IMR-90 (cell line): ENCODE data around the gene COMMD8. TPM values are rescaled to one million over a fixed set of nuclear protein-coding genes. Genes with fewer than 3 reads are reported as not detected.

ENCODE experiments used
- ATAC-seq: fragments of 200-7000 bp; cut with Tn5 transposase; 2 replicates; pipeline ENCODE4 v1.9.1; 2020; ENCODE audit warnings: low read depth, mild to moderate bottlenecking, moderate library complexity
- BruUV-seq: library from RNA; stranded (reverse); fragments of 400-500 nt; replicated peaks from 2 replicates; lab custom pipeline; 2021; lab: Mats Ljungman, UMichigan
- CTCF ChIA-PET: fragments of 300-600 bp; formaldehyde crosslinking; extraction: SDS; loops from one replicate; lab custom pipeline; 2021; ENCODE audit warnings: antibody characterized with exemption; lab: Yijun Ruan, JAX
- POLR2A ChIA-PET: fragments of 300-600 bp; sonication (Branson Sonifier 250); formaldehyde crosslinking; loops from one replicate; lab custom pipeline; 2022; ENCODE audit warnings: antibody characterized with exemption; ENCODE audit not compliant: unreplicated experiment; lab: Charles Lee
- DNase-seq: peaks from one replicate; pipeline ENCODE4 v3.0.0; 2013
- H2AFZ ChIP-seq: replicated peaks from 2 replicates; pipeline ENCODE3; 2013; ENCODE audit warnings: low read length, mild to moderate bottlenecking; ENCODE audit not compliant: poor library complexity
- H2AK5ac ChIP-seq: 2 replicates; pipeline ENCODE4 v1.6.1; 2013; ENCODE audit warnings: low read depth, low read length, inconsistent platforms
- H2AK9ac ChIP-seq: replicated peaks from 2 replicates; pipeline ENCODE3; 2013; ENCODE audit warnings: mild to moderate bottlenecking, low read depth, low read length, moderate library complexity; ENCODE audit not compliant: poor library complexity
- H2BK120ac ChIP-seq: 2 replicates; pipeline ENCODE4 v1.6.1; 2013; ENCODE audit warnings: low read depth, low read length, inconsistent platforms
- H2BK15ac ChIP-seq: 3 replicates; pipeline ENCODE4 v1.6.1; 2013; ENCODE audit warnings: low read depth, low read length, inconsistent platforms
- H2BK20ac ChIP-seq: 2 replicates; pipeline ENCODE4 v1.6.1; 2013; ENCODE audit warnings: low read depth, mild to moderate bottlenecking, inconsistent platforms, low read length, moderate library complexity
- H2BK5ac ChIP-seq: 2 replicates; pipeline ENCODE4 v1.6.1; 2013; ENCODE audit warnings: mild to moderate bottlenecking, low read depth, low read length, inconsistent platforms; ENCODE audit not compliant: poor library complexity, severe bottlenecking
- H3K14ac ChIP-seq: replicated peaks from 2 replicates; pipeline ENCODE4 v1.6.1; 2013; ENCODE audit warnings: low read depth, low read length, inconsistent platforms
- H3K18ac ChIP-seq: 2 replicates; pipeline ENCODE4 v1.6.1; 2013; ENCODE audit warnings: low read depth, low read length, control low read depth
- H3K23ac ChIP-seq: 2 replicates; pipeline ENCODE4 v1.6.1; 2013; ENCODE audit warnings: low read depth, low read length, inconsistent platforms
- H3K27ac ChIP-seq: 2 replicates; pipeline ENCODE4 v1.5.1; 2013; ENCODE audit warnings: mild to moderate bottlenecking, control low read depth, low read length; ENCODE audit not compliant: insufficient read depth
- H3K27me3 ChIP-seq: 2 replicates; pipeline ENCODE4 v1.6.1; 2013; ENCODE audit warnings: low read length; ENCODE audit not compliant: control insufficient read depth, insufficient read depth
- H3K36me3 ChIP-seq: 2 replicates; pipeline ENCODE4 v1.6.1; 2013; ENCODE audit warnings: low read length, mixed read lengths; ENCODE audit not compliant: control insufficient read depth, insufficient read depth
- H3K4ac ChIP-seq: 2 replicates; pipeline ENCODE4 v1.6.1; 2013; ENCODE audit warnings: low read depth, low read length, inconsistent platforms
- H3K4me1 ChIP-seq: 2 replicates; pipeline ENCODE4 v1.6.1; 2013; ENCODE audit warnings: low read length, mixed read lengths; ENCODE audit not compliant: control insufficient read depth, insufficient read depth
- H3K4me2 ChIP-seq: 2 replicates; pipeline ENCODE4 v1.6.1; 2013; ENCODE audit warnings: low read depth, mild to moderate bottlenecking, control low read depth, low read length, moderate library complexity
- H3K4me3 ChIP-seq: 2 replicates; pipeline ENCODE4 v1.5.1; 2013; ENCODE audit warnings: low read depth, mild to moderate bottlenecking, control low read depth, low read length, moderate library complexity; ENCODE audit not compliant: insufficient read depth
- H3K56ac ChIP-seq: 2 replicates; pipeline ENCODE4 v1.6.1; 2013; ENCODE audit warnings: low read length, inconsistent platforms; ENCODE audit not compliant: insufficient read depth; ENCODE audit errors: extremely low read depth
- H3K79me1 ChIP-seq, 2 experiments: 2 replicates each; pipeline ENCODE4 v1.6.1; 2013; ENCODE audit warnings: low read length in 2 of 2, inconsistent platforms in 1 of 2, low read depth in 1 of 2
- H3K9ac ChIP-seq: 2 replicates; pipeline ENCODE4 v1.6.1; 2013; ENCODE audit warnings: low read depth, low read length, control low read depth
- H3K9me1 ChIP-seq: 2 replicates; pipeline ENCODE4 v1.6.1; 2013; ENCODE audit warnings: low read length, inconsistent platforms; ENCODE audit not compliant: insufficient read depth
- H3K9me3 ChIP-seq: 2 replicates; pipeline ENCODE4 v1.6.1; 2013; ENCODE audit warnings: low read length; ENCODE audit not compliant: control insufficient read depth, insufficient read depth
- H4K20me1 ChIP-seq: 2 replicates; pipeline ENCODE4 v1.6.1; 2013; ENCODE audit warnings: low read length, inconsistent platforms; ENCODE audit not compliant: insufficient read depth
- H4K5ac ChIP-seq: 2 replicates; pipeline ENCODE4 v1.6.1; 2013; ENCODE audit warnings: mild to moderate bottlenecking, low read depth, low read length, control low read depth
- H4K8ac ChIP-seq, 2 experiments: 2 replicates each; pipeline ENCODE4 v1.6.1; 2013; ENCODE audit warnings: low read depth in 2 of 2, low read length in 2 of 2, control low read depth in 1 of 2, inconsistent platforms in 1 of 2
- H4K91ac ChIP-seq: 2 replicates; pipeline ENCODE4 v1.6.1; 2013; ENCODE audit warnings: low read depth, low read length, inconsistent platforms; ENCODE audit not compliant: insufficient read depth
- BHLHE40 ChIP-seq: fragments of 150-350 bp; IDR thresholded peaks from 2 replicates; pipeline ENCODE4 v1.6.1; 2016; ENCODE audit warnings: mild to moderate bottlenecking, low read depth, low read length
- CEBPB ChIP-seq: IDR thresholded peaks from 2 replicates; pipeline ENCODE4 v1.6.1; 2012; ENCODE audit warnings: low read depth, low read length, improper control_type of control experiment
- WGBS, 2 experiments: methylation state at CpG; one replicate each; pipeline versions ENCODE4 v1.1.5 to v1.1.7; 2013; ENCODE audit warnings: missing lambda C conversion rate in 2 of 2; ENCODE audit not compliant: insufficient read length in 1 of 2; ENCODE audit errors: extremely low coverage in 2 of 2; 5-methylcytosine and 5-hydroxymethylcytosine counted together
- dilution Hi-C: fragments of 300-500 bp; cut with HindIII; formaldehyde crosslinking; loops from one replicate; pipeline ENCODE4 v1.14.3; 2018; ENCODE audit warnings: low sequenced_read_pairs; ENCODE audit not compliant: unreplicated experiment
- in situ Hi-C: fragments of 300-500 bp; cut with MboI; formaldehyde crosslinking; loops from 3 replicates; pipeline ENCODE4 v1.14.3; 2019; ENCODE audit warnings: low sequenced_read_pairs, inconsistent platforms, mixed read lengths
- intact Hi-C: fragments of 100-400 bp; cut with micrococcal nuclease; formaldehyde crosslinking; loops from 2 replicates; pipeline ENCODE4 v1.10.0; 2022
- polyA plus RNA-seq, 3 experiments: library from polyadenylated mRNA; depleted of rRNA; stranded (reverse); fragments of >200 nt; gene quantifications; 2 replicates each; pipeline ENCODE4 v1.2.3, GENCODE V29; 2012; ENCODE audit warnings: low replicate concordance in 1 of 3
- total RNA-seq: library from RNA; depleted of rRNA; stranded (reverse); fragments of >200 nt; gene quantifications from 2 replicates; pipeline ENCODE4 v1.2.3, GENCODE V29; 2012

The COMMD8 gene
- total and polyA plus RNA-seq, 2 of the 4 experiments (the other 2 are of a cell fraction), result 12.5 to 12.6 TPM

- H2AK5ac ChIP-seq, result no peak overlapping the region
- dilution Hi-C loops, result no loop called here
- ChIA-PET CTCF (interaction anchor here (0.7 kb wide), 1 partner anchor 146 kb away, joined by 3 read pairs; no protein-coding TSS in a partner anchor), POLR2A (no interaction called here)
- no peaks in the 10 kb centered on the region for H3K9me3 ChIP-seq
- no peak for ATAC-seq
- intact Hi-C loops, result no loop called here
- no peak overlapping the region for H2BK5ac ChIP-seq
- H2BK120ac ChIP-seq, result no peak overlapping the region
- H3K4me2 ChIP-seq, result no peak overlapping the region
- no peak overlapping the region for H3K9ac ChIP-seq
- H4K20me1 ChIP-seq, result no peaks in the 10 kb centered on the region
- H4K91ac ChIP-seq, result no peak overlapping the region
- no peak overlapping the region for H2AFZ ChIP-seq
- no peak overlapping the region for H4K8ac ChIP-seq
- H3K14ac ChIP-seq, result no peak overlapping the region
- no peak overlapping the region for H2AK9ac ChIP-seq
- no peak overlapping the region for H3K18ac ChIP-seq
- no TSS peak for BruUV-seq
- WGBS, 2 experiments, result 15% methylated on average over 2 of the region's 2 CpGs; no CpG with 5 or more reads in 1 of the 2 experiments
- DNase-seq, result no peak
- H3K4me3 ChIP-seq, result no peak overlapping the region
- H2BK20ac ChIP-seq, result no peak overlapping the region
- H3K4ac ChIP-seq, result no peak overlapping the region
- H3K4me1 ChIP-seq, result no peaks in the 10 kb centered on the region
- no peaks in the 10 kb centered on the region for H3K36me3 ChIP-seq
- H3K56ac ChIP-seq, result no peak overlapping the region
- H3K9me1 ChIP-seq, result no peaks in the 10 kb centered on the region
- H3K79me1 ChIP-seq, result no peaks in the 10 kb centered on the region
- no peak overlapping the region for H4K5ac ChIP-seq
- TF ChIP-seq CEBPB (no peak), BHLHE40 (no peak)
- H3K23ac ChIP-seq, result no peak overlapping the region
- no peak overlapping the region for H3K27ac ChIP-seq
- in situ Hi-C loops, result no loop called here
- no peaks in the 10 kb centered on the region; the same call in none of the 2 replicates for H3K27me3 ChIP-seq
- no peak overlapping the region for H2BK15ac ChIP-seq
Measured at GRCh38 chr4:47419296-47419695, 44.2 kb downstream of the COMMD8 start.
